ENCODE data around the gene CTSC.

GRCh38 chr11:88327061-88327460, 10.5 kb downstream of the CTSC start:
- no peak for TF ChIP-seq POLR2A (IDR thresholded peaks at IDR 0.05; ENCODE audit: low read depth, low read length)
- no peak for TF ChIP-seq POLR2AphosphoS5 (IDR thresholded peaks at IDR 0.05; ENCODE audit: low read depth, low read length)
- no peak for TF ChIP-seq TAF1 (IDR thresholded peaks at IDR 0.05; ENCODE audit: low read depth, low read length)
- TF ChIP-seq POU2F2 (IDR thresholded peaks at IDR 0.05; ENCODE audit: low read depth, low read length): no peak
- no peak for TF ChIP-seq PAX5 (IDR thresholded peaks at IDR 0.05; ENCODE audit: insufficient read depth, low read length, severe bottlenecking)
